ENCODE results near the gene WNT5A. TPM values are rescaled to one million over a fixed set of nuclear protein-coding genes. Genes with fewer than 3 reads are reported as not detected.

The WNT5A gene
- total RNA-seq, 1 experiment from 2014 or later = 174 TPM

GRCh38 chr3:55417211-55417610 is 69.9 kb downstream of the WNT5A start:
- Histone ChIP-seq H3K9me2 (ENCODE audit: insufficient read depth) (no peaks in the 10 kb centered on the region), H3K4me1 (replicated peaks; ENCODE audit: insufficient read depth) (peaks cover 20% of the 10 kb centered on the region), H3K36me3 (ENCODE audit: low read depth) (no peaks in the 10 kb centered on the region), H3K9me3 (ENCODE audit: insufficient read depth, low read depth) (no peaks in the 10 kb centered on the region), H3K79me2 (ENCODE audit: low read depth) (no peaks in the 10 kb centered on the region), H3K27me3 (ENCODE audit: insufficient read depth, low read depth) (no peaks in the 10 kb centered on the region), H3K27ac (peak overlapping the region; percentile 65), H3K4me3 (no peak overlapping the region), H2AFZ (no peak overlapping the region), H3K4me2 (no peak overlapping the region), H4K20me1 (ENCODE audit: insufficient read depth) (no peaks in the 10 kb centered on the region), H3F3A (ENCODE audit: insufficient read depth, low read depth) (peaks cover 7% of the 10 kb centered on the region)
- CTCF ChIA-PET = no interaction called here
- TF ChIP-seq EZH2 (IDR thresholded peaks at IDR 0.05; ENCODE audit: low read depth) (no peak), CTCF (conservative IDR thresholded peaks at IDR 0.05) (no peak)
- no TSS peak for BruUV-seq (replicated peaks)
- POLR2A ChIA-PET (ENCODE audit: unreplicated experiment) = interaction anchor here (0.6 kb wide), 2 partner anchors 175 to 271 kb away, joined by 3 to 4 read pairs; no protein-coding TSS in a partner anchor
- intact Hi-C loops (cut with micrococcal nuclease; ENCODE audit: unreplicated experiment) = loop anchor here (2.0 kb wide), 2 partner anchors 52 to 524 kb away; no protein-coding TSS in a partner anchor
- no peak for DNase-seq

GRCh38 chr3:55416331-55416821 is 70.7 kb downstream of the WNT5A start:
- ChIA-PET CTCF (interaction anchor here (0.6 kb wide), 1 partner anchor 55 kb away, joined by 3 read pairs; no protein-coding TSS in a partner anchor), POLR2A (ENCODE audit: unreplicated experiment) (interaction anchor here (0.5 to 0.7 kb wide), 4 partner anchors 52 to 526 kb away, joined by 3 to 5 read pairs (median 4); no protein-coding TSS in a partner anchor)
- Histone ChIP-seq H3K36me3 (ENCODE audit: low read depth) (no peaks in the 10 kb centered on the region), H3K9me3 (ENCODE audit: insufficient read depth, low read depth) (no peaks in the 10 kb centered on the region), H3K79me2 (ENCODE audit: low read depth) (no peaks in the 10 kb centered on the region), H3K4me3 (no peak overlapping the region), H3K27ac (peak overlapping the region; percentile 54), H3K9me2 (ENCODE audit: insufficient read depth) (no peaks in the 10 kb centered on the region), H3K4me1 (replicated peaks; ENCODE audit: insufficient read depth) (peaks cover 20% of the 10 kb centered on the region), H3K27me3 (ENCODE audit: insufficient read depth, low read depth) (no peaks in the 10 kb centered on the region), H4K20me1 (ENCODE audit: insufficient read depth) (no peaks in the 10 kb centered on the region), H3F3A (ENCODE audit: insufficient read depth, low read depth) (peaks cover 7% of the 10 kb centered on the region), H3K4me2 (peak overlapping the region; percentile 26; the same call in 1 of the 2 replicates), H2AFZ (no peak overlapping the region)
- intact Hi-C loops (cut with micrococcal nuclease; ENCODE audit: unreplicated experiment) = loop anchor here (1.0 to 2.0 kb wide), 4 partner anchors 52 to 524 kb away; no protein-coding TSS in a partner anchor
- DNase-seq = peak; percentile 81 to 93
- TF ChIP-seq CTCF (conservative IDR thresholded peaks at IDR 0.05) = no peak
- no peak for TF ChIP-seq EZH2 (IDR thresholded peaks at IDR 0.05; ENCODE audit: low read depth)
- no TSS peak for BruUV-seq (replicated peaks)

All from PC-9 (cell line).